Smooth muscle cell (in vitro differentiated cells): ENCODE results near the gene CAMSAP1. TPM values are rescaled to one million over a fixed set of nuclear protein-coding genes. Genes with fewer than 3 reads are reported as not detected.

Experiments used
- DNase-seq: peaks from one replicate; lab custom pipeline; 2025; ENCODE audit not compliant: unreplicated experiment; lab: John Stamatoyannopoulos, UW
- H2AFZ ChIP-seq: fragments of 200-600 bp; sonication (generic); 2 replicates; pipeline ENCODE4 v1.6.0; 2016; ENCODE audit warnings: antibody characterized with exemption, low read depth, mild to moderate bottlenecking
- H3F3A ChIP-seq: fragments of 200-600 bp; sonication (generic); 2 replicates; pipeline ENCODE4 v1.6.0; 2017; ENCODE audit warnings: antibody characterized with exemption, low read depth
- H3K27ac ChIP-seq: fragments of 200-600 bp; sonication (generic); 2 replicates; pipeline ENCODE4 v1.5.1; 2016; ENCODE audit warnings: low read depth, mild to moderate bottlenecking
- H3K27me3 ChIP-seq: fragments of 200-600 bp; sonication (generic); 2 replicates; pipeline ENCODE4 v1.6.1; 2016; ENCODE audit warnings: low read depth, mild to moderate bottlenecking
- H3K36me3 ChIP-seq: fragments of 200-600 bp; sonication (generic); 2 replicates; pipeline ENCODE4 v1.5.1; 2016; ENCODE audit warnings: low read depth
- H3K4me1 ChIP-seq: fragments of 200-600 bp; sonication (generic); 2 replicates; pipeline ENCODE4 v1.5.1; 2016; ENCODE audit warnings: low read depth
- H3K4me2 ChIP-seq: fragments of 200-600 bp; sonication (generic); 2 replicates; pipeline ENCODE4 v1.6.0; 2016; ENCODE audit warnings: mild to moderate bottlenecking
- H3K4me3 ChIP-seq: fragments of 200-600 bp; sonication (generic); 2 replicates; pipeline ENCODE4 v1.5.1; 2016; ENCODE audit warnings: mild to moderate bottlenecking
- H3K79me2 ChIP-seq: fragments of 200-600 bp; sonication (generic); 2 replicates; pipeline ENCODE4 v1.6.0; 2016; ENCODE audit warnings: low read depth, mild to moderate bottlenecking
- H3K9ac ChIP-seq: fragments of 200-600 bp; sonication (generic); 2 replicates; pipeline ENCODE4 v1.6.0; 2016; ENCODE audit warnings: low read depth
- H3K9me3 ChIP-seq: fragments of 200-600 bp; sonication (generic); replicated peaks from 2 replicates; pipeline ENCODE4 v1.5.1; 2016; ENCODE audit warnings: low read depth
- H4K20me1 ChIP-seq: fragments of 200-600 bp; sonication (generic); 2 replicates; pipeline ENCODE4 v1.6.0; 2016; ENCODE audit warnings: low read depth
- WGBS: methylation state at CpG from one replicate; pipeline ENCODE4 v1.1.7; 2016; ENCODE audit warnings: low lambda C conversion rate; 5-methylcytosine and 5-hydroxymethylcytosine counted together
- polyA plus RNA-seq: library from polyadenylated mRNA; unstranded; fragments of >200 nt; fragmentation: Nextera tagmentation; extraction: Ambion mirVana; gene quantifications from 2 replicates; pipeline ENCODE4 v1.2.1, GENCODE V29; 2016
- total RNA-seq: library from RNA; depleted of rRNA; stranded (reverse); fragments of >200 nt; gene quantifications from 2 replicates; pipeline ENCODE4 v1.2.3, GENCODE V29; 2014
- TF ChIP-seq, protein P1 (sequence below): fragments of 200-600 bp; sonication (generic); IDR thresholded peaks from 2 replicates; pipeline ENCODE4 v1.5.1; 2017; ENCODE audit warnings: borderline replicate concordance, mild to moderate bottlenecking, antibody characterized with exemption; ENCODE audit not compliant: insufficient read depth, poor library complexity, severe bottlenecking

CAMSAP1 gene
- total and polyA plus RNA-seq, 2 experiments from 2014 or later: 5.4 to 17.8 TPM

DNA sequence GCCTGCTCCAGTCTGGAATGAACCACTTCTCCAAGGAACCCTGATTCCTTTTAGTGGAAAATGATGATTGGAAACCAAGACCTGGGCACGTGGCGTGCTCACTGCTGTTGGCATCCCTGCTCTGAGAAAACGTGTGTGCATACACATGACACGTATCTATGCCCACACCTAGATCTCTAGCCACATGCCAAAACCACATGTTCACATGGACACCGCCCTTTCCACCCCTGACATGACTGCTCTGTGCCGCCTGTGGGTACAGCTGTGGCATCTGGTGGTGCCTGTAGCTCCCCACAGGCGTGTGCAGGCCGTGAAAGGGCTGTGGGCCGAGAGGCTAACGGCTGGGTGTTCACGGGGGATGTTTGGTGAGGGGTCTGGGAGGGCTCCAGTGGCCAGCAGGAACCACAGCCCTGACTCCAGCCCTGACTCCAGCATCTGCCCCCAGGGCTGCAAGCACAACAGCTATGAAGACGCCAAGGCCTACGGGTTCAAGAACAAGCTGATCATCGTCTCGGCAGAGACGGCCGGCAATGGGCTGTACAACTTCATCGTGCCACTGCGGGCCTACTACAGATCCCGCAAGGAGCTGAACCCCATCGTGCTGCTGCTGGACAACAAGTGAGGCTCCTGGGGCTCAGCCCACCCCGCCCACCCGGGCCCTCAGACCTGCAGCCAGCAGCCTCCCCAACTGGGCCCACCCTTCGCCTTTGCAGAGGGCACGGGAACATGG lies 130.3 kb downstream of the CAMSAP1 start:
- no peaks in the 10 kb centered on the region for H3F3A ChIP-seq
- 88% methylated on average over 23 of the region's 25 CpGs for WGBS
- no peak overlapping the region for H3K4me2 ChIP-seq
- no peak overlapping the region for H3K27ac ChIP-seq
- H3K79me2 ChIP-seq: no peaks in the 10 kb centered on the region
- TF ChIP-seq, protein P1, sequence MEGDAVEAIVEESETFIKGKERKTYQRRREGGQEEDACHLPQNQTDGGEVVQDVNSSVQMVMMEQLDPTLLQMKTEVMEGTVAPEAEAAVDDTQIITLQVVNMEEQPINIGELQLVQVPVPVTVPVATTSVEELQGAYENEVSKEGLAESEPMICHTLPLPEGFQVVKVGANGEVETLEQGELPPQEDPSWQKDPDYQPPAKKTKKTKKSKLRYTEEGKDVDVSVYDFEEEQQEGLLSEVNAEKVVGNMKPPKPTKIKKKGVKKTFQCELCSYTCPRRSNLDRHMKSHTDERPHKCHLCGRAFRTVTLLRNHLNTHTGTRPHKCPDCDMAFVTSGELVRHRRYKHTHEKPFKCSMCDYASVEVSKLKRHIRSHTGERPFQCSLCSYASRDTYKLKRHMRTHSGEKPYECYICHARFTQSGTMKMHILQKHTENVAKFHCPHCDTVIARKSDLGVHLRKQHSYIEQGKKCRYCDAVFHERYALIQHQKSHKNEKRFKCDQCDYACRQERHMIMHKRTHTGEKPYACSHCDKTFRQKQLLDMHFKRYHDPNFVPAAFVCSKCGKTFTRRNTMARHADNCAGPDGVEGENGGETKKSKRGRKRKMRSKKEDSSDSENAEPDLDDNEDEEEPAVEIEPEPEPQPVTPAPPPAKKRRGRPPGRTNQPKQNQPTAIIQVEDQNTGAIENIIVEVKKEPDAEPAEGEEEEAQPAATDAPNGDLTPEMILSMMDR: no peak
- H3K27me3 ChIP-seq: no peaks in the 10 kb centered on the region
- no peaks in the 10 kb centered on the region for H3K36me3 ChIP-seq
- no peak overlapping the region for H3K9ac ChIP-seq
- H2AFZ ChIP-seq: no peak overlapping the region
- no peak overlapping the region for H3K4me3 ChIP-seq
- no peaks in the 10 kb centered on the region for H3K9me3 ChIP-seq
- DNase-seq: no peak
- no peaks in the 10 kb centered on the region for H4K20me1 ChIP-seq
- H3K4me1 ChIP-seq: no peaks in the 10 kb centered on the region

DNA sequence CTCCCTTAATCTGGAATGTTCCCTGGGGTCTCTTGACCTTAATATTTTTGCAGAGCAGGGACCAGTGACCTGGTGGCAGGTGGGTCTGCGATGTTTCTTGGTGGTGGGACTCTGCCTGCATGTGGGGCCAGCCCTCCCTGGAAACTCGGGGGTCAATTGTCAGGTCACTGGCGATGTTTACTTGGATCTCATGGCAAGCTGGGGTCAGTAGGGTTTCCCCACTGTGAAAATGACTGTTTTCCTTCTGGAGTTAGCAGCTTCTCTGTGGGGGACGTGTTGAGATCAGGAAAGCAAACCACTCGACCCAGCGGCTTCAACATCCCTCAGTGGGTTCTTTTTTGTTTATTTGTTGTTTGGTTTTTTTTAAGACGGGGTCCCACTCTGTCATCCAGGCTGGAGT lies 131.4 kb downstream of the CAMSAP1 start:
- Histone ChIP-seq H3K36me3 (no peaks in the 10 kb centered on the region), H3K79me2 (no peaks in the 10 kb centered on the region), H3K9me3 (no peaks in the 10 kb centered on the region), H3K4me3 (no peak overlapping the region), H3K27me3 (no peaks in the 10 kb centered on the region), H3F3A (no peaks in the 10 kb centered on the region), H3K27ac (no peak overlapping the region), H3K9ac (no peak overlapping the region), H4K20me1 (no peaks in the 10 kb centered on the region), H3K4me1 (no peaks in the 10 kb centered on the region), H3K4me2 (no peak overlapping the region), H2AFZ (no peak overlapping the region)
- 82% methylated on average over 7 of the region's 7 CpGs for WGBS
- DNase-seq: no peak
- TF ChIP-seq, protein P1: no peak

DNA sequence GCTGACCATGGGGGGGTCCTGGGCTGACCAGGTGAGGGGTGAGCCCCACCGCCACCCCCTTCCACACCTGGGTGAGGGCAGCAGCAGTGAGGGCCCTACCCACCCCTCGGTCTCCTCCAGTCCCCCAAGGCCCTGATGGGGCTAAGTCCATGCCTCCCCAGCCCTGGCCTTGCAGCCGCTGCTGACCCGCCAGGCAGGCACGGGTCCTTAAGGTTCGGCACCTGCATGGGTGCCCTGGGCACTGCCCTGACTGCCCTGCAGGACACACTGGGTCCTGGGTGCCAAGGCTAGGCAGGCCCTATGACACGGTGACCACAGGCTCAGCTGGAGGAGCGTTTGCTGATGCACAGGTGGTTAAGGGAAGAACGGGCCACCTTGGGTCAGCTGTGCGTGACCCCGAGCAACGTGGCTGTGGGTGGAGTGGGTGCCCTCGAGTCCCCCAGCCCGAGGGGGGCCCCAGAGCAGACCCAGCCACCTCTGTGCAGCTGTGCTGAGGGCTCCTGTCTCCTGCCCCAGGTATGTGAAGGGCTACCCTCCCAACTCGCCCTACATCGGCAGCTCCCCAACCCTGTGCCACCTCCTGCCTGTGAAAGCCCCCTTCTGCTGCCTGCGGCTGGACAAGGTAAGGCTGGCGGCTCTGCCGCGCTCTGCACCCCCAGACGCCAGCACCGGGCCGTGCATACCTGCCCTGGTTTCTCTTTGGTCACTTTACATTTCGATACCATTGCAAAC lies 132.4 kb downstream of the CAMSAP1 start:
- no peaks in the 10 kb centered on the region for H3F3A ChIP-seq
- DNase-seq: no peak
- H3K27ac ChIP-seq: no peak overlapping the region
- no peak overlapping the region for H3K4me3 ChIP-seq
- H3K79me2 ChIP-seq: no peaks in the 10 kb centered on the region
- no peak overlapping the region for H3K4me2 ChIP-seq
- no peak overlapping the region for H2AFZ ChIP-seq
- no peaks in the 10 kb centered on the region for H4K20me1 ChIP-seq
- H3K9ac ChIP-seq: no peak overlapping the region
- H3K4me1 ChIP-seq: no peaks in the 10 kb centered on the region
- H3K36me3 ChIP-seq: no peaks in the 10 kb centered on the region
- H3K9me3 ChIP-seq: no peaks in the 10 kb centered on the region
- H3K27me3 ChIP-seq: no peaks in the 10 kb centered on the region
- TF ChIP-seq, protein P1: no peak
- 95% methylated on average over 23 of the region's 24 CpGs for WGBS
